Transverse colon (tissue), 3 donors: ENCODE measurements around the gene GOT2.

ENCODE experiments used
- CTCF ChIP-seq, 5 experiments: fragments of 200-600 bp in 3 of 5; fragments of 450-650 bp in 2 of 5; sonication (generic) in 3 of 5; IDR thresholded peaks; 1 replicate in 2 of 5; 2 replicates in 3 of 5; pipeline ENCODE4 v1.5.1; 2016 to 2017; ENCODE audit warnings: antibody characterized with exemption in 5 of 5, inconsistent platforms in 3 of 5, mild to moderate bottlenecking in 2 of 5, moderate library complexity in 1 of 5
- EP300 ChIP-seq: sonication (generic); formaldehyde crosslinking; IDR thresholded peaks from one replicate; pipeline ENCODE4 v1.6.1; 2017; ENCODE audit warnings: antibody characterized with exemption, low read depth
- POLR2A ChIP-seq: fragments of 450-650 bp; IDR thresholded peaks from one replicate; pipeline ENCODE4 v1.6.1; 2016; ENCODE audit warnings: antibody characterized with exemption, mild to moderate bottlenecking, moderate library complexity

- no peak for TF ChIP-seq CTCF (IDR thresholded peaks at IDR 0.05)
- TF ChIP-seq POLR2A: no peak
- TF ChIP-seq EP300: no peak
Measured at GRCh38 chr16:58741976-58742375, 7.9 kb upstream of the GOT2 start.
